CD14-positive monocyte (primary cell): ENCODE measurements around the gene LEO1. TPM values are rescaled to one million over a fixed set of nuclear protein-coding genes. Genes with fewer than 3 reads are reported as not detected.
A peak's percentile ranks its signal among the peaks of the same experiment; 100 is the strongest.

Source experiments
- DNase-seq, 3 donors: peaks; one replicate each; pipeline ENCODE4 v3.0.0-alpha.2; 2011 to 2022
- H2AFZ ChIP-seq: 2 replicates; pipeline ENCODE4 v1.6.0; 2012; ENCODE audit warnings: mild to moderate bottlenecking, low read depth, low read length, inconsistent platforms; ENCODE audit not compliant: insufficient read depth, poor library complexity, severe bottlenecking
- H3K27ac ChIP-seq, 2 donors: 1 replicate in 1 of 2; 2 replicates in 1 of 2; pipeline ENCODE4 v1.5.1; 2012 to 2013; ENCODE audit warnings: low read length in 2 of 2, control low read depth in 1 of 2, inconsistent platforms in 1 of 2, low read depth in 1 of 2, mild to moderate bottlenecking in 1 of 2
- H3K27me3 ChIP-seq, 2 donors: one replicate each; pipeline versions ENCODE4 v1.6.0 to v1.6.1; 2011 to 2013; ENCODE audit warnings: low read length in 2 of 2; ENCODE audit not compliant: control insufficient read depth in 2 of 2, insufficient read depth in 2 of 2
- H3K36me3 ChIP-seq, 2 donors: replicated peaks in 1 of 2; 1 replicate in 1 of 2; 2 replicates in 1 of 2; pipeline versions ENCODE4 v1.5.1 to v1.6.1; 2012 to 2013; ENCODE audit warnings: low read length in 2 of 2, control low read depth in 1 of 2, inconsistent platforms in 1 of 2, mild to moderate bottlenecking in 1 of 2; ENCODE audit not compliant: insufficient read depth in 2 of 2, control insufficient read depth in 1 of 2
- H3K4me1 ChIP-seq, 2 donors: 1 replicate in 1 of 2; 2 replicates in 1 of 2; pipeline versions ENCODE4 v1.5.1 to v1.6.1; 2012 to 2013; ENCODE audit warnings: low read length in 2 of 2, control low read depth in 1 of 2, inconsistent platforms in 1 of 2, mild to moderate bottlenecking in 1 of 2, moderate library complexity in 1 of 2; ENCODE audit not compliant: insufficient read depth in 2 of 2, control insufficient read depth in 1 of 2
- H3K4me2 ChIP-seq: replicated peaks from 2 replicates; pipeline ENCODE3; 2012; ENCODE audit warnings: low read length, moderate library complexity, mild to moderate bottlenecking; ENCODE audit not compliant: poor library complexity, severe bottlenecking; ENCODE audit errors: extremely low read depth
- H3K4me3 ChIP-seq, 3 experiments: fragments of 200-600 bp in 1 of 3; sonication (generic) in 1 of 3; replicated peaks in 1 of 3; 1 replicate in 2 of 3; 2 replicates in 1 of 3; pipeline ENCODE4 v1.5.1; 2011 to 2013; ENCODE audit warnings: low read length in 3 of 3, mild to moderate bottlenecking in 3 of 3, control low read depth in 2 of 3, low read depth in 2 of 3, inconsistent platforms in 1 of 3, moderate library complexity in 1 of 3
- H3K79me2 ChIP-seq: 2 replicates; pipeline ENCODE4 v1.6.0; 2012; ENCODE audit warnings: mild to moderate bottlenecking, control low read depth, inconsistent platforms, low read length, moderate library complexity; ENCODE audit not compliant: insufficient read depth
- H3K9ac ChIP-seq: 2 replicates; pipeline ENCODE4 v1.6.0; 2017; ENCODE audit warnings: low read length, mild to moderate bottlenecking; ENCODE audit not compliant: insufficient read depth, poor library complexity, severe bottlenecking
- H3K9me3 ChIP-seq, 2 donors: replicated peaks in 1 of 2; 1 replicate in 1 of 2; 2 replicates in 1 of 2; pipeline versions ENCODE4 v1.5.1 to v1.6.1; 2012 to 2013; ENCODE audit warnings: low read length in 2 of 2, control low read depth in 1 of 2; ENCODE audit not compliant: control insufficient read depth in 1 of 2, insufficient read depth in 1 of 2
- H4K20me1 ChIP-seq: 2 replicates; pipeline ENCODE4 v1.6.0; 2012; ENCODE audit warnings: mild to moderate bottlenecking, low read length, control low read depth, moderate library complexity; ENCODE audit not compliant: insufficient read depth
- H3K27ac Mint-ChIP-seq, 7 donors: one replicate each; pipeline ENCODE4 v1.8.0; 2020; ENCODE audit warnings: mild to moderate bottlenecking in 7 of 7, mixed read lengths in 7 of 7, moderate library complexity in 6 of 7, inconsistent platforms in 2 of 7
- H3K27me3 Mint-ChIP-seq, 3 donors: one replicate each; pipeline ENCODE4 v1.8.0; 2021 to 2022; ENCODE audit warnings: low read depth in 3 of 3, mild to moderate bottlenecking in 3 of 3, mixed read lengths in 3 of 3, moderate library complexity in 3 of 3, inconsistent platforms in 1 of 3
- H3K36me3 Mint-ChIP-seq, 2 donors: one replicate each; pipeline ENCODE4 v1.8.0; 2020; ENCODE audit warnings: mixed read lengths in 2 of 2, inconsistent platforms in 1 of 2, mild to moderate bottlenecking in 1 of 2
- H3K4me1 Mint-ChIP-seq: one replicate; pipeline ENCODE4 v1.8.0; 2020; ENCODE audit warnings: mild to moderate bottlenecking, mixed read lengths
- H3K4me3 Mint-ChIP-seq, 2 donors: one replicate each; pipeline ENCODE4 v1.8.0; 2020; ENCODE audit warnings: mild to moderate bottlenecking in 2 of 2, mixed read lengths in 2 of 2, moderate library complexity in 1 of 2
- H3K9me3 Mint-ChIP-seq, 7 donors: one replicate each; pipeline ENCODE4 v1.8.0; 2020 to 2022; ENCODE audit warnings: mixed read lengths in 7 of 7, mild to moderate bottlenecking in 6 of 7, moderate library complexity in 6 of 7, inconsistent platforms in 2 of 7
- CTCF ChIP-seq: fragments of 200-600 bp; IDR thresholded peaks from one replicate; pipeline ENCODE4 v1.8.0; 2022; ENCODE audit warnings: antibody characterized with exemption, mild to moderate bottlenecking
- WGBS: methylation state at CpG from one replicate; pipeline ENCODE4 v1.1.5; 2013; ENCODE audit warnings: missing lambda C conversion rate; ENCODE audit not compliant: insufficient coverage; 5-methylcytosine and 5-hydroxymethylcytosine counted together
- intact Hi-C, 2 donors: fragments of 100-400 bp; cut with micrococcal nuclease; formaldehyde crosslinking; loops; one replicate each; pipeline versions ENCODE4 v1.15.0 to v1.15.1; 2023
- polyA plus RNA-seq, 3 donors: library from polyadenylated mRNA; depleted of rRNA in 1 of 3; unstranded in 2 of 3; stranded (reverse) in 1 of 3; fragments of 300-500 nt in 2 of 3; fragments of >200 nt in 1 of 3; fragmentation: Illumina TruSeq in 2 of 3; gene quantifications; 1 replicate in 2 of 3; 2 replicates in 1 of 3; pipeline ENCODE4 v1.2.3, GENCODE V29; 2012 to 2021

LEO1 gene
- polyA plus RNA-seq, 3 donors: 1.4 to 9.3 (median 4.7) TPM

- peaks cover 10 to 23% (median 15%) of the 10 kb centered on the region in 7 donors for H3K9me3 Mint-ChIP-seq
- intact Hi-C loops: no loop called here
- no peak overlapping the region for H3K9ac ChIP-seq
- H3K36me3 ChIP-seq: peaks cover 9 to 39% of the 10 kb centered on the region in 2 donors
- 92% methylated on average over 5 of the region's 6 CpGs for WGBS
- H3K27ac Mint-ChIP-seq: no peak overlapping the region
- H3K27me3 Mint-ChIP-seq: no peaks in the 10 kb centered on the region
- H3K27ac ChIP-seq: no peak overlapping the region
- H3K27me3 ChIP-seq: no peaks in the 10 kb centered on the region
- H3K4me3 Mint-ChIP-seq: no peak overlapping the region
- H3K9me3 ChIP-seq: peaks cover 11 to 14% of the 10 kb centered on the region in 2 donors
- no peak for DNase-seq
- peaks cover 28 to 49% of the 10 kb centered on the region in 2 donors for H3K36me3 Mint-ChIP-seq
- H3K79me2 ChIP-seq: peaks cover 70% of the 10 kb centered on the region
- peaks cover 5% of the 10 kb centered on the region for H4K20me1 ChIP-seq
- no peak overlapping the region for H2AFZ ChIP-seq
- H3K4me1 Mint-ChIP-seq: peaks cover 18% of the 10 kb centered on the region
- no peak for TF ChIP-seq CTCF
- H3K4me3 ChIP-seq: no peak overlapping the region
- peaks cover 10 to 12% of the 10 kb centered on the region in 2 donors for H3K4me1 ChIP-seq
- H3K4me2 ChIP-seq: no peak overlapping the region
Measured at GRCh38 chr15:51967583-51967982, 4.0 kb downstream of the LEO1 start.

- Mint-ChIP-seq H3K36me3 (peaks cover 38 to 63% of the 10 kb centered on the region in 2 donors), H3K4me3 (no peak overlapping the region), H3K27ac (peak overlapping the region in 1 of 7 donors; percentile 4)
Measured at GRCh38 chr15:51966192-51966591, 5.4 kb downstream of the LEO1 start.

More at GRCh38 chr15:51966192-51966591, 5.4 kb downstream of the LEO1 start:
- peaks cover 11 to 14% of the 10 kb centered on the region in 2 donors for H3K9me3 ChIP-seq
- H3K36me3 ChIP-seq: peaks cover 23 to 53% of the 10 kb centered on the region in 2 donors
- TF ChIP-seq CTCF: no peak
- Mint-ChIP-seq H3K9me3 (peaks cover 10 to 23% (median 15%) of the 10 kb centered on the region in 7 donors), H3K27me3 (no peaks in the 10 kb centered on the region), H3K4me1 (peaks cover 17% of the 10 kb centered on the region)
- no peak overlapping the region for H3K4me3 ChIP-seq
- H3K79me2 ChIP-seq: peaks cover 66% of the 10 kb centered on the region
- intact Hi-C loops: no loop called here
- no peaks in the 10 kb centered on the region for H3K27me3 ChIP-seq
- 92% methylated on average over 3 of the region's 4 CpGs for WGBS
- no peak overlapping the region for H3K27ac ChIP-seq
- no peak overlapping the region for H3K4me2 ChIP-seq
- no peak for DNase-seq
- peaks cover 5% of the 10 kb centered on the region for H4K20me1 ChIP-seq
- H3K4me1 ChIP-seq: peaks cover 7 to 10% of the 10 kb centered on the region in 2 donors
- no peak overlapping the region for H2AFZ ChIP-seq
- H3K9ac ChIP-seq: no peak overlapping the region
